Mucosa of rectum (tissue), 2 donors: ENCODE results near the gene PITX1.

Experiments
- H3K27ac ChIP-seq, 2 donors: one replicate each; pipeline ENCODE4 v1.7.0; 2013; ENCODE audit warnings: inconsistent platforms in 2 of 2, low read depth in 2 of 2, low read length in 2 of 2
- H3K27me3 ChIP-seq, 2 donors: one replicate each; pipeline ENCODE4 v1.7.0; 2013; ENCODE audit warnings: low read length in 2 of 2; ENCODE audit not compliant: control insufficient read depth in 2 of 2, insufficient read depth in 2 of 2
- H3K36me3 ChIP-seq, 2 donors: one replicate each; pipeline ENCODE4 v1.7.0; 2013; ENCODE audit warnings: low read length in 2 of 2; ENCODE audit not compliant: control insufficient read depth in 2 of 2, insufficient read depth in 2 of 2
- H3K4me1 ChIP-seq, 2 donors: one replicate each; pipeline ENCODE4 v1.7.0; 2013; ENCODE audit warnings: low read length in 2 of 2, mild to moderate bottlenecking in 1 of 2; ENCODE audit not compliant: control insufficient read depth in 2 of 2, insufficient read depth in 2 of 2
- H3K4me3 ChIP-seq, 2 donors: one replicate each; pipeline ENCODE4 v1.7.0; 2013; ENCODE audit warnings: low read length in 2 of 2
- H3K9ac ChIP-seq, 2 donors: one replicate each; pipeline ENCODE4 v1.7.0; 2013; ENCODE audit warnings: low read length in 2 of 2, low read depth in 1 of 2, mild to moderate bottlenecking in 1 of 2
- H3K9me3 ChIP-seq, 2 donors: one replicate each; pipeline ENCODE4 v1.7.0; 2013; ENCODE audit warnings: low read length in 2 of 2; ENCODE audit not compliant: control insufficient read depth in 2 of 2
- donor health status: healthy.
- donor health status: Normal muscosa, but diverticular disease.

The PITX1 gene

GRCh38 chr5:135024956-135025729 lies 8.9 kb downstream of the PITX1 start:
- Histone ChIP-seq H3K4me3 (no peak overlapping the region), H3K36me3 (no peaks in the 10 kb centered on the region), H3K27me3 (peaks cover 27 to 34% of the 10 kb centered on the region in 2 donors), H3K9ac (no peak overlapping the region), H3K9me3 (no peaks in the 10 kb centered on the region), H3K27ac (no peak overlapping the region), H3K4me1 (peaks cover 0 to 3% of the 10 kb centered on the region in 2 donors)

GRCh38 chr5:135020111-135020895 lies 13.7 kb downstream of the PITX1 start:
- Histone ChIP-seq H3K36me3 (no peaks in the 10 kb centered on the region), H3K27me3 (peaks cover 0 to 2% of the 10 kb centered on the region in 2 donors), H3K9me3 (no peaks in the 10 kb centered on the region), H3K27ac (no peak overlapping the region), H3K4me1 (no peaks in the 10 kb centered on the region), H3K4me3 (no peak overlapping the region), H3K9ac (no peak overlapping the region)

GRCh38 chr5:135019314-135019713 lies 14.7 kb downstream of the PITX1 start:
- H3K27me3 ChIP-seq = no peaks in the 10 kb centered on the region
- H3K27ac ChIP-seq = no peak overlapping the region
- no peak overlapping the region for H3K9ac ChIP-seq
- no peaks in the 10 kb centered on the region for H3K36me3 ChIP-seq
- no peaks in the 10 kb centered on the region for H3K4me1 ChIP-seq
- no peaks in the 10 kb centered on the region for H3K9me3 ChIP-seq
- H3K4me3 ChIP-seq = no peak overlapping the region

DNA sequence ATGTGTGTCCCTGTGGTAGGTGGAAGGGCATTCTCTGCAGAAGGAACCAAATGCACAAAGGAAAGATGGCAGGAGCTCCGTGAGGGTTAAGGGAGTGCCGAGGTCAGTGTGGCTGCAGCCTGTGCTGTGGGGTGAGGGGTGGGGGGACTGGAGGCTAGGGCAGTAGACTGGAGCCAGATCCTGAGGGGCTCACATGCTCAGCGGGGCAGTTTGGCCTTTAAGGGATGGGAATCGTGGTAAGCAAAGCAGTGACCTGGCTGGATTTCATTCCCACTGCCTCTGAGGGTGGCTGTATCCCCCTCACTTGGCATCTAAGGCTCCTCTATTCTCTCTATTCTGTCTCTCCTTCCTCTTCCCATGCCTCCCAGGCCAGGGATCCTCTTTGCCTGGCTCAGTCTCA lies 15.6 kb downstream of the PITX1 start:
- H3K4me1 ChIP-seq = no peaks in the 10 kb centered on the region
- H3K27ac ChIP-seq = no peak overlapping the region
- H3K36me3 ChIP-seq = no peaks in the 10 kb centered on the region
- no peaks in the 10 kb centered on the region for H3K27me3 ChIP-seq
- no peaks in the 10 kb centered on the region for H3K9me3 ChIP-seq
- no peak overlapping the region for H3K4me3 ChIP-seq
- H3K9ac ChIP-seq = no peak overlapping the region

DNA sequence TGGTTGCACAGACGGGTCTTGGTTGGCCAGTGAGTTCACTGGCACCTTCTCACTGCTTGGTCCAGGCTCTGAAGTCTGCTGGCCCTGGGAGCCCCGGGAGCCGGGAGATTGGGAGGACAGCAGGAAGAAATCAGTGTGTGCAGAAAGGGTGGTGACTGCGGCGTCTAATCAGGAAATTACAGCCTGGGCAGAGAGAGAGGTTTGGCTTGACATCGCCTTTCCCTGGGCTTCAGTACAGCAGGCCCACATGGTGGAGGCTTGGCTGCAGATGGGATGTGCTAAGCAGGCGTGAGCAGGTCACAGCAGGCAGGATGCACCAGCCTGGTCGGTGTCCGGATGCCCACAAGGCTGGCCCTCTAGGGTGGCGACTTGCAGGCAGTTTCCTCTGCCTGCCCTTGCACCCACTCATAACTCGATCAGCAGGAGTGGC lies 17.2 kb downstream of the PITX1 start:
- H3K4me3 ChIP-seq = no peak overlapping the region
- H3K4me1 ChIP-seq = no peaks in the 10 kb centered on the region
- H3K27ac ChIP-seq = no peak overlapping the region
- no peaks in the 10 kb centered on the region for H3K36me3 ChIP-seq
- H3K9ac ChIP-seq = no peak overlapping the region
- no peaks in the 10 kb centered on the region for H3K9me3 ChIP-seq
- no peaks in the 10 kb centered on the region for H3K27me3 ChIP-seq

DNA sequence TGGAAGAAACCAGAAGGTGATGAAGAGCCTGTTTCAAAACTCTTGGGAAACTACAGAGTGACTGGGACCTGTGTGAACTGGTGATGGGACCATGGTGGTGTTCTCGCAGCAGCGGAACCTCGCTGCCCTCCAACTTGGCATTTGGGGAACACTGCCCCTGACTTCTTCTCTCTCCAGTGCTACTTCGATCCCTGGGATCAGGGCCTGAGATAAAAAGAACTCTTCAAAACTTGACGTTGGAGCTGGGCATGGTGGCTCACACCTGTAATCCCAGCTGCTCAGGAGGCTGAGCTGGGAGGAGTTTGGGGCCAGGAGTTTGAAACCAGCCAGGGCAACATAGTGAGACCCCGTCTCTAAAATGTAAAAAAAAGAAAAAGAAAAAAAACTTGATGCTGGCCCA lies 18.1 kb downstream of the PITX1 start:
- H3K9me3 ChIP-seq = no peaks in the 10 kb centered on the region
- H3K4me3 ChIP-seq = no peak overlapping the region
- H3K27me3 ChIP-seq = no peaks in the 10 kb centered on the region
- H3K9ac ChIP-seq = no peak overlapping the region
- no peak overlapping the region for H3K27ac ChIP-seq
- no peaks in the 10 kb centered on the region for H3K36me3 ChIP-seq
- no peaks in the 10 kb centered on the region for H3K4me1 ChIP-seq

GRCh38 chr5:135013947-135014570 lies 20.0 kb downstream of the PITX1 start:
- Histone ChIP-seq H3K27me3 (no peaks in the 10 kb centered on the region), H3K27ac (no peak overlapping the region), H3K9ac (no peak overlapping the region), H3K4me1 (no peaks in the 10 kb centered on the region), H3K4me3 (no peak overlapping the region), H3K9me3 (no peaks in the 10 kb centered on the region), H3K36me3 (no peaks in the 10 kb centered on the region)

DNA sequence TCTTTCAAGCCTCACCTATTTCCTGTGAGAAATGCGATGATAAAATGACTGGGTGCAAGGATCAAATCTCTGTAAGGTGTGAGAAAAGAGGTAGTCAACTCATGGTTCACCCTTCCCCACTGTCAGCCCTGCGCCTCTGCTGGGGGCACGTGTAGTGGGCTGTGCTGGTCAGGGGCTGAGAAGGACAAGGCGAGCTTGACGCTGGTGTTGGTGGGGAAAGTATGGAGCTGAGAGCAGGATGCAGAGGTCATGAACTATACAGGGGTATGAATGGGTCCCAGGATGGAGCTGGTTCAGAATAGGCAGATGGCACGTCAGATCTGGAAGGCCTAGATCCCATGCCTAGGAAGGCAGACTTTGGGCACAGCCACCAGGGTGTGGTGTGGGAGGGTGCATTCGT lies 20.6 kb downstream of the PITX1 start:
- H3K36me3 ChIP-seq = no peaks in the 10 kb centered on the region
- no peak overlapping the region for H3K9ac ChIP-seq
- H3K27me3 ChIP-seq = no peaks in the 10 kb centered on the region
- no peaks in the 10 kb centered on the region for H3K4me1 ChIP-seq
- H3K27ac ChIP-seq = no peak overlapping the region
- no peak overlapping the region for H3K4me3 ChIP-seq
- no peaks in the 10 kb centered on the region for H3K9me3 ChIP-seq

GRCh38 chr5:135012951-135013391 lies 21.1 kb downstream of the PITX1 start:
- Histone ChIP-seq H3K27me3 (no peaks in the 10 kb centered on the region), H3K27ac (no peak overlapping the region), H3K36me3 (no peaks in the 10 kb centered on the region), H3K9ac (no peak overlapping the region), H3K4me1 (no peaks in the 10 kb centered on the region), H3K4me3 (no peak overlapping the region), H3K9me3 (no peaks in the 10 kb centered on the region)

GRCh38 chr5:135012033-135012588 lies 21.9 kb downstream of the PITX1 start:
- no peak overlapping the region for H3K27ac ChIP-seq
- no peaks in the 10 kb centered on the region for H3K27me3 ChIP-seq
- H3K4me1 ChIP-seq = no peaks in the 10 kb centered on the region
- H3K36me3 ChIP-seq = no peaks in the 10 kb centered on the region
- H3K9ac ChIP-seq = no peak overlapping the region
- H3K9me3 ChIP-seq = no peaks in the 10 kb centered on the region
- no peak overlapping the region for H3K4me3 ChIP-seq
